Activated effector memory CD4-positive, alpha-beta T cell treated with Interleukin-2 at 50 U/mL for 16 hours (primary cell): Measurements from ENCODE around the gene STKLD1.

ENCODE experiments used
- DNase-seq: peaks from one replicate; pipeline ENCODE4 v3.0.0-alpha.2; 2020

STKLD1 gene

GRCh38 chr9:133346021-133346785 lies 30.0 kb upstream of the STKLD1 start:
- DNase-seq: no peak

GRCh38 chr9:133347515-133347984 lies 28.6 kb upstream of the STKLD1 start:
- DNase-seq: no peak

- DNase-seq: peak; percentile 86
Measured at GRCh38 chr9:133347985-133348717, 28.0 kb upstream of the STKLD1 start, which contains the start of the genes MED22 and RPL7A. TSS of gene MED22 (minus strand) at chr9:133348131. CDS start at chr9:133346662, 1,469 bp downstream. TSS of gene RPL7A (plus strand) at chr9:133348218. CDS start at chr9:133348244, 26 bp downstream.

GRCh38 chr9:133348718-133349573 lies 27.2 kb upstream of the STKLD1 start:
- DNase-seq: no peak

- no peak for DNase-seq
Measured at GRCh38 chr9:133349965-133350616, 26.1 kb upstream of the STKLD1 start.

- DNase-seq: no peak
Measured at GRCh38 chr9:133351526-133351907, 24.6 kb upstream of the STKLD1 start.

- DNase-seq: no peak
Measured at GRCh38 chr9:133351908-133352634, 24.1 kb upstream of the STKLD1 start.

GRCh38 chr9:133352635-133353340 lies 23.4 kb upstream of the STKLD1 start:
- DNase-seq: no peak

GRCh38 chr9:133353548-133353947 lies 22.6 kb upstream of the STKLD1 start:
- no peak for DNase-seq

- DNase-seq: no peak
Measured at GRCh38 chr9:133354766-133355165, 21.4 kb upstream of the STKLD1 start.

GRCh38 chr9:133355881-133356357 lies 20.2 kb upstream of the STKLD1 start:
- DNase-seq: no peak

GRCh38 chr9:133356391-133357091 lies 19.6 kb upstream of the STKLD1 start, which contains the start of the genes SURF1 and SURF2:
TSS of gene SURF1 (minus strand) at chr9:133356487. CDS start at chr9:133356453, 34 bp downstream.
TSS of gene SURF2 (plus strand) at chr9:133356550. CDS start at chr9:133356593, 43 bp downstream.
- DNase-seq: peak; percentile 87

GRCh38 chr9:133357656-133358055 lies 18.5 kb upstream of the STKLD1 start:
- no peak for DNase-seq

- DNase-seq: no peak
Measured at GRCh38 chr9:133359399-133360175, 16.6 kb upstream of the STKLD1 start.

GRCh38 chr9:133360400-133361393 lies 15.5 kb upstream of the STKLD1 start:
- DNase-seq: no peak

- no peak for DNase-seq
Measured at GRCh38 chr9:133361507-133362092, 14.6 kb upstream of the STKLD1 start.

- no peak for DNase-seq
Measured at GRCh38 chr9:133362359-133363044, 13.7 kb upstream of the STKLD1 start.
